K562 (cell line): ENCODE results near the gene MAP1LC3B. TPM values are rescaled to one million over a fixed set of nuclear protein-coding genes. Genes with fewer than 3 reads are reported as not detected.
A peak's percentile ranks its signal among the peaks of the same experiment; 100 is the strongest.

Experiments
- ARID2 ChIP-seq: fragments of 450-650 bp; IDR thresholded peaks from 2 replicates; pipeline ENCODE4 v1.6.1; 2017; ENCODE audit warnings: antibody characterized with exemption, mild to moderate bottlenecking
- GTF2F1 ChIP-seq: IDR thresholded peaks from 2 replicates; pipeline ENCODE4 v1.6.1; 2011; ENCODE audit warnings: low read depth, low read length, improper control_type of control experiment
- NELFE ChIP-seq: IDR thresholded peaks from 2 replicates; pipeline ENCODE4 v1.6.1; 2011; ENCODE audit warnings: mild to moderate bottlenecking; ENCODE audit not compliant: insufficient read depth, insufficient read length
- PHB ChIP-seq: fragments of 250-450 bp; sonication (Bioruptor Pico); IDR thresholded peaks from 2 replicates; pipeline ENCODE4 v1.5.0; 2021
- POLR2B ChIP-seq: fragments of 450-650 bp; IDR thresholded peaks from 2 replicates; pipeline ENCODE4 v1.6.1; 2018; ENCODE audit warnings: low read depth; ENCODE audit not compliant: partially characterized antibody
- TOE1 ChIP-seq, 2 experiments: fragments of 450-650 bp in 1 of 2; sonication (generic) in 1 of 2; formaldehyde crosslinking in 1 of 2; IDR thresholded peaks; 2 replicates each; pipeline versions ENCODE4 v1.7.1 to v1.8.0; 2016 to 2022; ENCODE audit warnings: borderline replicate concordance in 2 of 2, mild to moderate bottlenecking in 2 of 2, antibody characterized with exemption in 1 of 2, inconsistent platforms in 1 of 2, low read depth in 1 of 2, missing genetic modification reagents in 1 of 2, moderate library complexity in 1 of 2
- ZNF175 ChIP-seq: fragments of 200-800 bp; sonication (Bioruptor generic); IDR thresholded peaks from 2 replicates; pipeline ENCODE4 v1.6.1; 2016; ENCODE audit warnings: low read depth, mild to moderate bottlenecking, missing genetic modification characterization, missing compliant biosample characterization
- ZNF274 ChIP-seq: IDR thresholded peaks from 2 replicates; pipeline ENCODE4 v1.6.1; 2011; ENCODE audit warnings: low read depth, mild to moderate bottlenecking, low read length, moderate library complexity, borderline replicate concordance
- ZNF583 ChIP-seq: fragments of 250-450 bp; sonication (Bioruptor Pico); IDR thresholded peaks from 2 replicates; pipeline ENCODE4 v1.4.0; 2020
- polyA plus RNA-seq, 8 experiments: library from polyadenylated mRNA; depleted of rRNA in 4 of 8; stranded (reverse) in 5 of 8; unstranded in 3 of 8; fragments of >200 nt; fragmentation: Nextera tagmentation in 2 of 8; fragmentation: Illumina TruSeq in 1 of 8; extraction: Ambion mirVana in 2 of 8; extraction: Trizol in 1 of 8; gene quantifications; 2 replicates each; pipeline versions ENCODE4 v1.2.1 to v1.2.3, GENCODE V29; 2011 to 2014; ENCODE audit warnings: inconsistent platforms in 1 of 8, missing spikeins in 1 of 8
- total RNA-seq, 7 experiments: library from RNA; depleted of rRNA in 6 of 7; stranded (reverse); fragments of >200 nt in 6 of 7; fragmentation: Illumina TruSeq in 2 of 7; extraction: Trizol in 2 of 7; gene quantifications; 2 replicates each; pipeline versions ENCODE4 v1.2.1 to v1.2.3, GENCODE V29; 2011 to 2021; ENCODE audit warnings: low replicate concordance in 1 of 7
- TF ChIP-seq, protein P1 (sequence below): sonication (generic); formaldehyde crosslinking; IDR thresholded peaks from 2 replicates; pipeline ENCODE4 v1.8.0; 2022; ENCODE audit warnings: mild to moderate bottlenecking, missing genetic modification reagents
- TF ChIP-seq, protein P2 (sequence below), 2 experiments: fragments of 250-450 bp in 1 of 2; fragments of 450-650 bp in 1 of 2; sonication (Bioruptor Pico) in 1 of 2; IDR thresholded peaks; 2 replicates each; pipeline versions ENCODE4 v1.6.1 to v1.8.0; 2016 to 2021; ENCODE audit warnings: mild to moderate bottlenecking in 2 of 2, moderate library complexity in 2 of 2, missing compliant biosample characterization in 1 of 2, missing genetic modification characterization in 1 of 2
- TF ChIP-seq, protein P3 (sequence below), 2 experiments: IDR thresholded peaks; 2 replicates each; pipeline ENCODE4 v1.6.1; 2011; ENCODE audit warnings: borderline replicate concordance in 1 of 2, control low read depth in 1 of 2, low read depth in 1 of 2, low read length in 1 of 2, mild to moderate bottlenecking in 1 of 2, mixed read lengths in 1 of 2, moderate library complexity in 1 of 2; ENCODE audit not compliant: insufficient read depth in 1 of 2, insufficient read length in 1 of 2, poor library complexity in 1 of 2, severe bottlenecking in 1 of 2; ENCODE audit errors: extremely low read depth in 1 of 2

Gene MAP1LC3B
- total and polyA plus RNA-seq, 9 of the 15 experiments (the other 6 are each of a cell fraction or from before 2014, with no cell fraction given): 16.0 to 81.5 (median 36.7) TPM

DNA sequence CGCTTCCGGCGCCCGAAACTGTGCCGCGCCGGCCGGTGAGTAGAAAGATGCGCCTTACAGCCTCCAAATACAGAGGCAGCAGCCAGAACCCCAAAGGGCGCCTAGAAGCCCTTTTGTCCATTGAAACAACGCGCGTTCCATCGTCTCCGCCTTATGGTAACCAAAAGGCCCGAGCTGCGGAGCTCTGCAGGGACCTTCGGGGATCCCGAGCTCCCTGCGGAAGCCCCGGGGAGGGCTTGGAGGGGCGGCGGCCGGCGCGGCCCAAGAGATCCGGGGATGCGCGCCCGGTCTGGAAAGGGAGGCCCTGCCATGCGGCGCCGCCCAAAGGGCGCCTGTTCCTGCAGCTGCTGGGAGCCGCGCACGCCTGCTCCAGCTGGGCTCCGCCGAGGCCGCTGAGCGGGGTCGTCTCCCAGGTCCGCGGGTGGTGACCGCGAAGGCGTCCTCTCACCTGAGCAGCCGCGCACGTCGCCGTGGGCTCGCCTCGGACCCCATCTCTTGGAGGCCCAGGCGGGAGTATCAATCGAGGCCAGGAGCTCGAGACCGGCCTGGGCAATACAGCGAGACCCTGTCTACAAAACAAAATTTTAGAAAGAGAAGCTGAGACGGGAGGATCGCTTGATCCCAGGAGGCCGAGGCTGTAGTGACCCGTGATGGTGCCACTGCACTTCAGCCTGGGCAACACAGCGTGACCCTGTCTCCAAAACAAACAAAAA lies 7.8 kb upstream of the MAP1LC3B start (continued):
- TF ChIP-seq, protein P1, sequence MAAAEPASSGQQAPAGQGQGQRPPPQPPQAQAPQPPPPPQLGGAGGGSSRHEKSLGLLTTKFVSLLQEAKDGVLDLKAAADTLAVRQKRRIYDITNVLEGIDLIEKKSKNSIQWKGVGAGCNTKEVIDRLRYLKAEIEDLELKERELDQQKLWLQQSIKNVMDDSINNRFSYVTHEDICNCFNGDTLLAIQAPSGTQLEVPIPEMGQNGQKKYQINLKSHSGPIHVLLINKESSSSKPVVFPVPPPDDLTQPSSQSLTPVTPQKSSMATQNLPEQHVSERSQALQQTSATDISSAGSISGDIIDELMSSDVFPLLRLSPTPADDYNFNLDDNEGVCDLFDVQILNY: 0 out of 2 replicates have a peak, but pooled peaks have one; percentile 3
- TF ChIP-seq GTF2F1 (no peak), ZNF583 (CRISPR knock-in tag) (no peak), PHB (no peak), ZNF274 (no peak), NELFE (no peak), ARID2 (no peak), TOE1 (IDR thresholded peaks at IDR 0.05; ENCODE audit: borderline replicate concordance) (peak; percentile 9; the same call in 1 of the 2 replicates), TOE1 (CRISPR knock-in tag; IDR thresholded peaks at IDR 0.05; ENCODE audit: borderline replicate concordance, low read depth) (no peak), POLR2B (peak; percentile 30), ZNF175 (CRISPR knock-in tag) (peak; percentile 76; the same call in 1 of the 2 replicates)
- TF ChIP-seq, protein P2, sequence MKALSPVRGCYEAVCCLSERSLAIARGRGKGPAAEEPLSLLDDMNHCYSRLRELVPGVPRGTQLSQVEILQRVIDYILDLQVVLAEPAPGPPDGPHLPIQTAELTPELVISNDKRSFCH (CRISPR knock-in tag; IDR thresholded peaks at IDR 0.05): no peak
- TF ChIP-seq, protein P2 (tag; IDR thresholded peaks at IDR 0.05): 0 out of 2 replicates have a peak, but pooled peaks have one; percentile 1
- TF ChIP-seq, protein P3, sequence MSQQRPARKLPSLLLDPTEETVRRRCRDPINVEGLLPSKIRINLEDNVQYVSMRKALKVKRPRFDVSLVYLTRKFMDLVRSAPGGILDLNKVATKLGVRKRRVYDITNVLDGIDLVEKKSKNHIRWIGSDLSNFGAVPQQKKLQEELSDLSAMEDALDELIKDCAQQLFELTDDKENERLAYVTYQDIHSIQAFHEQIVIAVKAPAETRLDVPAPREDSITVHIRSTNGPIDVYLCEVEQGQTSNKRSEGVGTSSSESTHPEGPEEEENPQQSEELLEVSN (IDR thresholded peaks at IDR 0.05; ENCODE audit: borderline replicate concordance in 1 of 2, extremely low read depth in 1 of 2, insufficient read depth in 1 of 2, insufficient read length in 1 of 2, low read depth in 1 of 2, low read length in 1 of 2, poor library complexity in 1 of 2, severe bottlenecking in 1 of 2): peak; percentile 53 to 73
